ENCODE data around the gene CTCFL. TPM values are rescaled to one million over a fixed set of nuclear protein-coding genes. Genes with fewer than 3 reads are reported as not detected.

The CTCFL gene
- total and polyA plus RNA-seq, 8 donors, result 0.39 to 0.67 (median 0.50) TPM; not detected in 2

DNA sequence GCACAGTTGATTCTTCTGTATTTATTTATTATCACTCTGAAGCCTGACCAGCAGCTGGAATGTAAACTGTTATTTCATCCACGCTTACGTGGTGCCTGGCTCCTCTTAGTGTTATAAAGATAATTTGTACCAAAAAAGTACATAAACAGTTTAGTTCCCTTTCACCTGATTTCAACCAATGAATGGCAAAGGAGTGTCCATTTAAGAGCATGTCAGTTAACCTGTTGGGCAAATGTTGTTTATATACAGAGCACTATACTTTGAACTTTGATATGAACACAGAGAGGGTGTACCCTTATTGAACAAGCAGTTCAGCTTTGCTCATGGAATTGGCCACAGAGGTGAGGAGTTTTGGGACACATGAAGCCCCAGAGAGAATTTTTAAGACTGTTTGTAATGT lies 7.2 kb upstream of the CTCFL start:
- DNase-seq (no peak), ATAC-seq (no peak)
- Histone ChIP-seq H3K4me1 (no peaks in the 10 kb centered on the region), H3K9me3 (no peaks in the 10 kb centered on the region), H3K27me3 (peaks cover 0 to 12% of the 10 kb centered on the region in 2 donors), H3K36me3 (no peaks in the 10 kb centered on the region), H3K4me3 (no peak overlapping the region), H3K27ac (no peak overlapping the region)
- intact Hi-C loops (cut with DNase I), result no loop called here
- no peak for TF ChIP-seq CTCF (IDR thresholded peaks at IDR 0.05)

GRCh38 chr20:57530327-57530981 lies 5.5 kb upstream of the CTCFL start:
- DNase-seq, result no peak
- no peak for TF ChIP-seq CTCF (IDR thresholded peaks at IDR 0.05)

DNA sequence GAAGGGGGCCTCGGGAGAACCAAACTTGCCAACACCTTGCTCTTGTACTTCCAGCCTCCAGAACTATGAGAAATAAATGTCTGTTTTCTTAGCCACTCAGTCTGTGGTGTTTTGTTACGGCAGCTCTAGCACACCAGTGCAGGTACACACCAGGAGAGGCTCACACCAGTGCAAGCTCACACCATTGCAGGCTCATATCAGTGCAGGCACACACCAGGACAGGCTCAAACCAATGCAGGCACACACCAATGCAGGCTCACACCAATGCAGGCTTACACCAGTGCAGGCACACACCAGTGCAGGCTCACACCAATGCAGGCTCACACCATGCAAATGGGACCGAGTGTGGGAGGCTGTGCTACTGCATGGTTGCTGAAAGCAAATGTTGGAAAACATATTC lies 4.9 kb upstream of the CTCFL start:
- no peak for TF ChIP-seq CTCF (IDR thresholded peaks at IDR 0.05)
- intact Hi-C loops (cut with DNase I), result no loop called here
- peaks cover 0 to 3% of the 10 kb centered on the region in 2 donors for H3K27me3 ChIP-seq
- no peak overlapping the region for H3K4me3 ChIP-seq
- no peak for DNase-seq
- no peaks in the 10 kb centered on the region for H3K9me3 ChIP-seq
- no peaks in the 10 kb centered on the region for H3K36me3 ChIP-seq
- H3K27ac ChIP-seq, result no peak overlapping the region
- ATAC-seq, result no peak
- no peaks in the 10 kb centered on the region for H3K4me1 ChIP-seq

More at GRCh38 chr20:57530327-57530981, 5.5 kb upstream of the CTCFL start:
- no peaks in the 10 kb centered on the region for H3K9me3 ChIP-seq
- intact Hi-C loops (cut with DNase I), result no loop called here
- no peak overlapping the region for H3K4me3 ChIP-seq
- H3K27ac ChIP-seq, result no peak overlapping the region
- H3K36me3 ChIP-seq, result no peaks in the 10 kb centered on the region
- H3K4me1 ChIP-seq, result no peaks in the 10 kb centered on the region
- peaks cover 0 to 8% of the 10 kb centered on the region in 2 donors for H3K27me3 ChIP-seq
- ATAC-seq, result no peak

- Histone ChIP-seq H3K27ac (no peak overlapping the region), H3K4me1 (no peaks in the 10 kb centered on the region), H3K9me3 (no peaks in the 10 kb centered on the region), H3K27me3 (peaks cover 0 to 3% of the 10 kb centered on the region in 2 donors), H3K36me3 (no peaks in the 10 kb centered on the region), H3K4me3 (no peak overlapping the region)
- DNase-seq (no peak), ATAC-seq (no peak)
- intact Hi-C loops (cut with DNase I), result no loop called here
- no peak for TF ChIP-seq CTCF (IDR thresholded peaks at IDR 0.05)
Observed at GRCh38 chr20:57529160-57529585, 4.2 kb upstream of the CTCFL start.

DNA sequence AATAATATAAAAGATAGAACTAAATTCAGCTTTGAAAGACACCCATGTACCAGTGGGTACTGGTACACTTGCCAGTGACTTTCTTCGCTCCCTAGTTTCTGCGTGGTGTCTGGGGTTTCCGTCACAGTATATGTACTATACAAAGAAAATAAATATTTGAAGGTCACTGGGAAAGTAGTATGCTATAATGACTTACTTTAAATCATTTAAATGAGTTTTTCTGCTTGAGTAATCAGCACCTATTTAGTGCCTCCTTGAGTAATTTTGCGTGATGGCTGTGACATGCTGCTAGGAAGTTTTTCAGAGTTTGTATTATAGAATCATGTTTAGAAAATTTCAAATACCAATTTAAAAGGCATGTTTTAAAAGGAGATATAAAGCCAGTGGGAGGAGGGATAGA lies 3.2 kb upstream of the CTCFL start:
- no peaks in the 10 kb centered on the region for H3K9me3 ChIP-seq
- TF ChIP-seq CTCF (IDR thresholded peaks at IDR 0.05), result no peak
- intact Hi-C loops (cut with DNase I), result no loop called here

More for the DNA sequence above, 3.2 kb upstream of the CTCFL start:
- Histone ChIP-seq H3K27ac (no peak overlapping the region), H3K4me3 (no peak overlapping the region), H3K4me1 (no peaks in the 10 kb centered on the region), H3K27me3 (no peaks in the 10 kb centered on the region), H3K36me3 (no peaks in the 10 kb centered on the region)
- DNase-seq, result no peak
- ATAC-seq, result no peak

All from left lung (tissue), 10 donors.